Measurements from ENCODE around the gene THBD. TPM values are rescaled to one million over a fixed set of nuclear protein-coding genes. Genes with fewer than 3 reads are reported as not detected.
"Not testable (repeated sequence)": the region's sequence is repeated elsewhere in the genome, so short reads cannot be mapped to it uniquely, and the experiment has no call there.

THBD gene
- total and polyA plus RNA-seq, 4 experiments from 2014 or later = 0.05 to 0.50 (median 0.29) TPM; not detected in 1

DNA sequence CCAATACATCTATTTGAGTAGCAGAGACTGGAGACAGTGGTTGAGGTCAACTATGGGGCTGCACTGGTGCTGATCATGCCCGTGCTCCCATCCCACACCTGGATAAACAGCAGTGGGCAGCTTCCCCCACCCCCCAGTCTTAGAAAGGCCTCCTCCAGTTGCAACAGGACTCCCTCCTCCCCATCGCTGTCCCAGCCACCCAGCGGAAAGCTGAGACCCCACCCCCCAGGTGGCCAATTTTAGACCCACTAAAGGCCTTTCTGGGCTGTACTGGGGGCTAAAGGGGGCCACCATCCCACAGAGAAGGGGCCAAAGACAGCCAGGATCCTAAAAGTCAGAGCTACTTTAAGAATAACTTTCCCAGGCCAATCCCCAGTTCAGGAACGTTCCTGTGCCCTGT, 15.6 kb downstream of the THBD start:
- Histone ChIP-seq H3K4me1 (ENCODE audit: insufficient read depth, low read length) (no peaks in the 10 kb centered on the region), H3K9me3 (ENCODE audit: control insufficient read depth in 1 of 2, low read length in 2 of 2) (no peaks in the 10 kb centered on the region), H3K36me3 (ENCODE audit: insufficient read depth, low read length) (no peaks in the 10 kb centered on the region), H3K27me3 (ENCODE audit: insufficient read depth, low read length) (no peaks in the 10 kb centered on the region), H3K4me3 (ENCODE audit: low read length in 2 of 2) (no peak overlapping the region), H3K27ac (ENCODE audit: low read depth, low read length) (no peak overlapping the region)
- Mint-ChIP-seq H3K36me3 (no peaks in the 10 kb centered on the region), H3K4me1 (no peaks in the 10 kb centered on the region), H3K9me3 (no peaks in the 10 kb centered on the region), H3K4me3 (no peak overlapping the region), H3K27ac (no peak overlapping the region), H3K27me3 (peaks cover 17 to 20% of the 10 kb centered on the region in 2 donors)
- ChIA-PET CTCF (ENCODE audit: partially characterized antibody) (no interaction called here), POLR2A (ENCODE audit: partially characterized antibody) (no interaction called here)
- intact Hi-C loops (cut with micrococcal nuclease) = no loop called here
- DNase-seq = no peak

GRCh38 chr20:23032750-23033078, 16.8 kb downstream of the THBD start:
- Histone ChIP-seq H3K4me1 (ENCODE audit: insufficient read depth, low read length) (no peaks in the 10 kb centered on the region), H3K4me3 (ENCODE audit: low read length in 2 of 2) (no peak overlapping the region), H3K27ac (ENCODE audit: low read depth, low read length) (no peak overlapping the region), H3K27me3 (ENCODE audit: insufficient read depth, low read length) (no peaks in the 10 kb centered on the region), H3K36me3 (ENCODE audit: insufficient read depth, low read length) (no peaks in the 10 kb centered on the region), H3K9me3 (ENCODE audit: control insufficient read depth in 1 of 2, low read length in 2 of 2) (no peaks in the 10 kb centered on the region)
- ChIA-PET CTCF (ENCODE audit: partially characterized antibody) (no interaction called here), POLR2A (ENCODE audit: partially characterized antibody) (no interaction called here)
- Mint-ChIP-seq H3K4me3 (no peak overlapping the region), H3K4me1 (no peaks in the 10 kb centered on the region), H3K36me3 (no peaks in the 10 kb centered on the region), H3K9me3 (no peaks in the 10 kb centered on the region), H3K27me3 (peaks cover 17 to 19% of the 10 kb centered on the region in 2 donors), H3K27ac (no peak overlapping the region)
- intact Hi-C loops (cut with micrococcal nuclease) = no loop called here
- no peak for DNase-seq

DNA sequence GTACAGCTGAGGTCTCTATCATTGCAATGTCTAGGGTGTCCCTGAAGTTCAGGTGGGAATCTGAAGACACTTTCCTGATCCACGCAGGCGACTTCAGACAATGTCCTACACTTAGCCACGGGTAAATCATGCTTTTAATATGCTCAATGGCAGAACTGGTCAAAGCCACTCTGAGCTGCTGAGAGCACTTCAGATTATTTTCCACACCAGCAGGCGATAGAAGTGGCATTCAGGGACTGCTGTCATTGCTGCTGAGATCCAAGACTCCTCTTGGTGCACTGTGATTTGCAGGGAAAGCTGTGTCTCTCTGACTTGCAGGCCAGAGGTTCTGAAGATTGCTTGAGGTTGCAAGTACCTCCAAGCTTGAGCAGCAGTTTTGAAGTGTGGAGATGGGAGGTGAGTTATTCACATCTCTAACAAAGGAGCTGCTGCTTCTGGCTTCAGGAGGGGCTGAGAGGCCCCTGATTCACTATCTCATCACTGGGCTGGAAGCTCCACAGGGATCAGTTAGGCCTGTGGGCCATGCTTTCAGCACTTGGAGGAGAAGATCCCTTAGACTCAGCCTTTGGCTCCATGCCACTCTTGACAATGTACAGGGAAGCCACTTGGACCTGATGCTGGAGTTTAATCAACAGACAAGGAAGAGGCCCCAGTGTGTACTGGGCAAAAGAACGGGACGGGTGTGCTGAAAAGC, 17.3 kb downstream of the THBD start:
- DNase-seq = no peak
- CTCF ChIA-PET (ENCODE audit: partially characterized antibody) = no interaction called here
- POLR2A ChIA-PET (ENCODE audit: partially characterized antibody) = no interaction called here
- Mint-ChIP-seq H3K4me3 (no peak overlapping the region), H3K27me3 (peaks cover 16% of the 10 kb centered on the region in 2 donors), H3K36me3 (no peaks in the 10 kb centered on the region), H3K4me1 (no peaks in the 10 kb centered on the region), H3K27ac (no peak overlapping the region), H3K9me3 (no peaks in the 10 kb centered on the region)
- intact Hi-C loops (cut with micrococcal nuclease) = no loop called here
- no peaks in the 10 kb centered on the region for H3K27me3 ChIP-seq (ENCODE audit: insufficient read depth, low read length)
- H3K4me3 ChIP-seq (ENCODE audit: low read length in 2 of 2) = no peak overlapping the region
- H3K4me1 ChIP-seq (ENCODE audit: insufficient read depth, low read length) = no peaks in the 10 kb centered on the region
- no peak overlapping the region for H3K27ac ChIP-seq (ENCODE audit: low read depth, low read length)
- no peaks in the 10 kb centered on the region for H3K9me3 ChIP-seq (ENCODE audit: control insufficient read depth in 1 of 2, low read length in 2 of 2)
- H3K36me3 ChIP-seq (ENCODE audit: insufficient read depth, low read length) = no peaks in the 10 kb centered on the region

DNA sequence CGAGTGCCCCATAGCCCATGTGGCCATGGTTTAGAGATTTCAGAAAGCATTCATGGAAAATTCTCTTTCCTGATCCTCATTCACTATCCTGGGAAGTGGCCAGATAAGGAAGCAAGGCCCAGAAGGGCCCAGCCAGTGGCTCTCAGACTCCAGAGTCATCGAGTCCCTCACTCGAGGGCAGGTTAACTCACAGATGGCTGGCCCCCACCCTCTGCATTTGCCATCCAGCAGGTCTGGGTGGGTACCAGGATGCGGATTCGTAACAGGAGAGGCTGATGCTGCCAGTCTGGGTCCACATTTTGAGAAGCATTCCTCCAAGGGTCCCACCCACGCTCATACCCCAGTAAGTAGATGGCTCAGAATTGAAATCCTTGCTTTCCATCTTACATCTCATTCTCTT, 18.1 kb downstream of the THBD start:
- Mint-ChIP-seq H3K9me3 (peaks cover 0 to 2% (median 0%) of the 10 kb centered on the region in 8 donors), H3K36me3 (no peaks in the 10 kb centered on the region), H3K27me3 (peaks cover 10 to 13% of the 10 kb centered on the region in 2 donors), H3K27ac (no peak overlapping the region), H3K4me1 (no peaks in the 10 kb centered on the region), H3K4me3 (no peak overlapping the region)
- H3K27me3 ChIP-seq (ENCODE audit: insufficient read depth, low read length) = no peaks in the 10 kb centered on the region
- no peak for DNase-seq
- ChIA-PET POLR2A (ENCODE audit: partially characterized antibody) (no interaction called here), CTCF (ENCODE audit: partially characterized antibody) (no interaction called here)
- H3K4me3 ChIP-seq (ENCODE audit: low read length in 2 of 2) = no peak overlapping the region
- intact Hi-C loops (cut with micrococcal nuclease) = no loop called here
- no peak overlapping the region for H3K27ac ChIP-seq (ENCODE audit: low read depth, low read length)
- no peaks in the 10 kb centered on the region for H3K4me1 ChIP-seq (ENCODE audit: insufficient read depth, low read length)
- H3K36me3 ChIP-seq (ENCODE audit: insufficient read depth, low read length) = no peaks in the 10 kb centered on the region
- H3K9me3 ChIP-seq (ENCODE audit: control insufficient read depth in 1 of 2, low read length in 2 of 2) = no peaks in the 10 kb centered on the region

GRCh38 chr20:23029324-23029723, 20.1 kb downstream of the THBD start:
- ChIA-PET CTCF (ENCODE audit: partially characterized antibody) (no interaction called here), POLR2A (ENCODE audit: partially characterized antibody) (no interaction called here)
- Histone ChIP-seq H3K9me3 (ENCODE audit: control insufficient read depth in 1 of 2, low read length in 2 of 2) (no peaks in the 10 kb centered on the region), H3K27me3 (ENCODE audit: insufficient read depth, low read length) (no peaks in the 10 kb centered on the region), H3K36me3 (ENCODE audit: insufficient read depth, low read length) (no peaks in the 10 kb centered on the region), H3K27ac (ENCODE audit: low read depth, low read length) (no peak overlapping the region), H3K4me3 (ENCODE audit: low read length in 2 of 2) (no peak overlapping the region), H3K4me1 (ENCODE audit: insufficient read depth, low read length) (no peaks in the 10 kb centered on the region)
- H3K4me3 Mint-ChIP-seq = no peak overlapping the region
- intact Hi-C loops (cut with micrococcal nuclease) = no loop called here
- H3K4me1 Mint-ChIP-seq = no peaks in the 10 kb centered on the region
- no peaks in the 10 kb centered on the region for H3K36me3 Mint-ChIP-seq
- H3K27me3 Mint-ChIP-seq = peaks cover 9 to 10% of the 10 kb centered on the region in 2 donors
- H3K27ac Mint-ChIP-seq = no peak overlapping the region
- peaks cover 0 to 2% (median 0%) of the 10 kb centered on the region in 8 donors for H3K9me3 Mint-ChIP-seq
- no peak for DNase-seq

- intact Hi-C loops (cut with micrococcal nuclease) = no loop called here
- Histone ChIP-seq H3K9me3 (ENCODE audit: control insufficient read depth in 1 of 2, low read length in 2 of 2) (no peaks in the 10 kb centered on the region), H3K4me1 (ENCODE audit: insufficient read depth, low read length) (no peaks in the 10 kb centered on the region), H3K4me3 (ENCODE audit: low read length in 2 of 2) (no peak overlapping the region), H3K27me3 (ENCODE audit: insufficient read depth, low read length) (no peaks in the 10 kb centered on the region), H3K36me3 (ENCODE audit: insufficient read depth, low read length) (no peaks in the 10 kb centered on the region), H3K27ac (ENCODE audit: low read depth, low read length) (no peak overlapping the region)
- no peak overlapping the region for H3K27ac Mint-ChIP-seq
- peaks cover 0 to 2% (median 0%) of the 10 kb centered on the region in 8 donors for H3K9me3 Mint-ChIP-seq
- H3K4me1 Mint-ChIP-seq = no peaks in the 10 kb centered on the region
- H3K4me3 Mint-ChIP-seq = no peak overlapping the region
- H3K36me3 Mint-ChIP-seq = no peaks in the 10 kb centered on the region
- no peak for DNase-seq
- CTCF ChIA-PET (ENCODE audit: partially characterized antibody) = no interaction called here
- H3K27me3 Mint-ChIP-seq = peaks cover 5 to 10% of the 10 kb centered on the region in 2 donors
- POLR2A ChIA-PET (ENCODE audit: partially characterized antibody) = no interaction called here
These were observed 21.1 kb downstream of the THBD start for GRCh38 chr20:23028392-23028791.

DNA sequence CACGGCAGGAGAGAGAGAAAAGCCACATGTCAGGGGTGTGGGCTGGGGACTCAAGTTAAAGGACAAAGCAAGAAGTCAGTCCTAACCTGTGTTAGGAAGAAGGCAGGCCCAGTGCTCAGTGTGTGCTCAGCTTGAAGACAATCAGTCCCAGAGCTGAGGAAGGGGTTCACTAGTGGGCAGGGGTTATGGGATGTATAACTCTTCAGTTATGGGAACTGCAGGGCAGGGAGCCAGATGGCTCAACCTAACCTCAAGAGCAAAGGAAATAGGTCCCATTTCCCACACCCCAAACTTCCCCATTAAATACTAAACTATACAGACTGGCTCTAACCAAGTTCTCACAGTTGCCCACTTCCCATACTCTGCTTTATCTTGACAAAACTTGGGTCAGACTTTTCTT, 21.8 kb downstream of the THBD start:
- no peaks in the 10 kb centered on the region for H3K36me3 ChIP-seq (ENCODE audit: insufficient read depth, low read length)
- ChIA-PET CTCF (ENCODE audit: partially characterized antibody) (no interaction called here), POLR2A (ENCODE audit: partially characterized antibody) (no interaction called here)

GRCh38 chr20:23025503-23025902, 24.0 kb downstream of the THBD start:
- H3K4me1 Mint-ChIP-seq; H3K4me3 ChIP-seq (ENCODE audit: low read length in 2 of 2); POLR2A ChIA-PET (ENCODE audit: partially characterized antibody); H3K27ac ChIP-seq (ENCODE audit: low read depth, low read length); DNase-seq; intact Hi-C loops (cut with micrococcal nuclease); H3K27me3 ChIP-seq (ENCODE audit: insufficient read depth, low read length); H3K9me3 ChIP-seq (ENCODE audit: control insufficient read depth in 1 of 2, low read length in 2 of 2); H3K36me3 Mint-ChIP-seq; CTCF ChIA-PET (ENCODE audit: partially characterized antibody); H3K4me1 ChIP-seq (ENCODE audit: insufficient read depth, low read length); H3K36me3 ChIP-seq (ENCODE audit: insufficient read depth, low read length); H3K27ac Mint-ChIP-seq; H3K9me3 Mint-ChIP-seq; H3K4me3 Mint-ChIP-seq; H3K27me3 Mint-ChIP-seq: not testable (repeated sequence)

More for the DNA sequence above, 21.8 kb downstream of the THBD start:
- Mint-ChIP-seq H3K9me3 (peaks cover 0 to 2% (median 0%) of the 10 kb centered on the region in 8 donors), H3K27ac (no peak overlapping the region), H3K27me3 (peaks cover 2 to 3% of the 10 kb centered on the region in 2 donors), H3K4me1 (no peaks in the 10 kb centered on the region), H3K4me3 (no peak overlapping the region), H3K36me3 (no peaks in the 10 kb centered on the region)
- no peaks in the 10 kb centered on the region for H3K9me3 ChIP-seq (ENCODE audit: control insufficient read depth in 1 of 2, low read length in 2 of 2)
- intact Hi-C loops (cut with micrococcal nuclease) = no loop called here
- H3K27me3 ChIP-seq (ENCODE audit: insufficient read depth, low read length) = no peaks in the 10 kb centered on the region
- H3K4me1 ChIP-seq (ENCODE audit: insufficient read depth, low read length) = no peaks in the 10 kb centered on the region
- H3K4me3 ChIP-seq (ENCODE audit: low read length in 2 of 2) = no peak overlapping the region
- DNase-seq = no peak
- H3K27ac ChIP-seq (ENCODE audit: low read depth, low read length) = no peak overlapping the region
